CD4-positive, alpha-beta T cell treated with Interferon gamma for 1 hour (primary cell): ENCODE results near the gene ACADS.

Experiments used
- DNase-seq: peaks from one replicate; pipeline ENCODE4 v3.0.0-alpha.2; 2020

ACADS gene

GRCh38 chr12:120733574-120733973 lies 7.9 kb downstream of the ACADS start:
- DNase-seq: no peak

GRCh38 chr12:120734210-120734609 lies 8.6 kb downstream of the ACADS start:
- DNase-seq: no peak

GRCh38 chr12:120735181-120735580 lies 9.6 kb downstream of the ACADS start:
- no peak for DNase-seq

GRCh38 chr12:120736404-120737331 lies 11.0 kb downstream of the ACADS start:
- no peak for DNase-seq

- no peak for DNase-seq
Measured at GRCh38 chr12:120737557-120738251, 12.1 kb downstream of the ACADS start.

GRCh38 chr12:120738252-120739030 lies 12.8 kb downstream of the ACADS start:
- no peak for DNase-seq

GRCh38 chr12:120739031-120739762 lies 13.6 kb downstream of the ACADS start:
- DNase-seq: no peak

- no peak for DNase-seq
Measured at GRCh38 chr12:120739821-120740613, 14.4 kb downstream of the ACADS start.

- DNase-seq: no peak
Measured at GRCh38 chr12:120740871-120741270, 15.2 kb downstream of the ACADS start.

- DNase-seq: no peak
Measured at GRCh38 chr12:120741476-120742421, 16.1 kb downstream of the ACADS start.

GRCh38 chr12:120744922-120745493 lies 19.4 kb downstream of the ACADS start:
- no peak for DNase-seq

- DNase-seq: no peak
Measured at GRCh38 chr12:120748242-120748641, 22.6 kb downstream of the ACADS start.

GRCh38 chr12:120749256-120749655 lies 23.6 kb downstream of the ACADS start:
- no peak for DNase-seq

GRCh38 chr12:120750806-120751205 lies 25.2 kb downstream of the ACADS start:
- no peak for DNase-seq

GRCh38 chr12:120751389-120751788 lies 25.8 kb downstream of the ACADS start:
- DNase-seq: no peak

GRCh38 chr12:120754792-120755191 lies 29.2 kb downstream of the ACADS start:
- no peak for DNase-seq

- DNase-seq: no peak
Measured at GRCh38 chr12:120755269-120755668, 29.6 kb downstream of the ACADS start.

- no peak for DNase-seq
Measured at GRCh38 chr12:120757226-120757742, 31.7 kb downstream of the ACADS start.

GRCh38 chr12:120757949-120758348 lies 32.3 kb downstream of the ACADS start:
- DNase-seq: no peak
